ENCODE results near the gene E2F7. TPM values are rescaled to one million over a fixed set of nuclear protein-coding genes. Genes with fewer than 3 reads are reported as not detected.

The E2F7 gene
- total and polyA plus RNA-seq, 2 of the 13 experiments (the other 11 are each of a cell fraction or from before 2014, with no cell fraction given): 1.7 to 7.3 TPM

DNA sequence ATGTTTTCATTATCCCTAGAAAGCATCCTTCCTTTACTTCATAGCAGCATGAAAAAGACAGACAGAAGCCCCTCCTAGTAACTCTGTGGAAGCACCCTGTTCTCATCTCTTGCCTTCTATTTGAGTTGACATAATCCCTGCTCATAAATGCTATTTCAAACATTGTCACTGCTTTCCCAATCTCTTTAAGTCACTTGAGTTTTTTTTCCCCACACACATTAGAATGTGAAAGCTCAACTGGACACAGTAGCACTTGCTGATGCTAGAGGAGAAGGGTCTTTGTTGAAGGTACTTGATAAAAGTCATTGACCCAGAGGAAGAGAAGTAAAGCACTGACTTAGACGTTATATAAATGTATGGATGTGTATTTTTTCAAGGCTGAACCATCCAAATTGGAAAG, 3.0 kb downstream of the E2F7 start:
- Histone ChIP-seq H3K79me2 (ENCODE audit: insufficient read depth, low read length) (peaks cover 2% of the 10 kb centered on the region), H3K4me2 (ENCODE audit: low read depth, low read length) (no peak overlapping the region), H3K36me3 (replicated peaks in 1 of 2; ENCODE audit: control insufficient read depth in 1 of 2, insufficient read depth in 2 of 2, low read length in 2 of 2) (peaks cover 0 to 7% of the 10 kb centered on the region in 2 experiments; a peak in 2 of 5 replicates), H2AFZ (ENCODE audit: low read length) (no peak overlapping the region), H3K9ac (ENCODE audit: insufficient read depth, low read depth, low read length) (no peak overlapping the region), H3K4me1 (ENCODE audit: insufficient read depth, low read length) (peaks cover 24% of the 10 kb centered on the region), H3K4me3 (replicated peaks in 1 of 3; ENCODE audit: insufficient read depth in 1 of 3, low read depth in 2 of 3, low read length in 3 of 3) (no peak overlapping the region), H4K20me1 (ENCODE audit: insufficient read depth, low read length) (no peaks in the 10 kb centered on the region), H3K9me3 (ENCODE audit: low read length) (no peaks in the 10 kb centered on the region), H3K27me3 (ENCODE audit: control insufficient read depth in 1 of 2, insufficient read depth in 2 of 2, low read length in 2 of 2) (no peaks in the 10 kb centered on the region), H3K27ac (ENCODE audit: extremely low read length, insufficient read depth, low read length) (no peak overlapping the region)
- POLR2A ChIA-PET: no interaction called here
- DNase-seq (ENCODE audit: low spot score) (no peak), FAIRE-seq (no peak), ATAC-seq (no peak)
- WGBS (ENCODE audit: low lambda C conversion rate): 100% methylated on average over 1 of the region's 1 CpG
- intact Hi-C loops (cut with micrococcal nuclease; ENCODE audit: unreplicated experiment): no loop called here
- CTCF ChIA-PET (ENCODE audit: low intra/inter-chr PET ratio, low total read pairs): no interaction called here
- TF ChIP-seq SALL2 (CRISPR knock-in tag; IDR thresholded peaks at IDR 0.05) (no peak), THYN1 (CRISPR knock-in tag; IDR thresholded peaks at IDR 0.05; ENCODE audit: borderline replicate concordance, low read depth) (no peak), ZNF713 (CRISPR knock-in tag; IDR thresholded peaks at IDR 0.05) (no peak)
- in situ Hi-C loops (cut with HindIII; ENCODE audit: extremely low pct_ligation_motif_present, low pct_unique_long_range_greater_than_20kb): no loop called here
- BruUV-seq (replicated peaks): no TSS peak

DNA sequence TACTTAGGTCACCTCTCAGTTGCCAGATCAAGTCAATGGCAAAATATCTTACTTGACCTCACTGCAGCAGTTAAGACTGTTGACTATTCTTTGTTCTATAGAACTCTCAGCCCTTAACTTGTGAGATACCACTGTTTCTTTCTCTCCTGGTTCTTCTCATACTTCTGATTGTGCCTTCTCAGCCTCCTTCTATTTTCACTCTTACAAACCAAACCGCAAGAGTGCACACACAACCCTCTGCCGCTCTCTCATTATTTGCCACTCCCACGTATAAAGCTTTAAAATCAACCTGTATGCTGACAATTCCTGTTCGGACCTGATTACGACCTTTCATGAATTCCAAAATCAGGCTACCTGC, 4.5 kb downstream of the E2F7 start:
- peaks cover 0 to 7% of the 10 kb centered on the region in 2 experiments; a peak in 2 of 5 replicates for H3K36me3 ChIP-seq (replicated peaks in 1 of 2; ENCODE audit: control insufficient read depth in 1 of 2, insufficient read depth in 2 of 2, low read length in 2 of 2)

More for the DNA sequence above, 4.5 kb downstream of the E2F7 start:
- H3K4me2 ChIP-seq (ENCODE audit: low read depth, low read length): no peak overlapping the region
- peaks cover 17% of the 10 kb centered on the region for H3K4me1 ChIP-seq (ENCODE audit: insufficient read depth, low read length)
- 97% methylated on average over 5 of the region's 5 CpGs for WGBS (ENCODE audit: low lambda C conversion rate)
- no peak for DNase-seq (ENCODE audit: low spot score)
- no TSS peak for BruUV-seq (replicated peaks)
- H4K20me1 ChIP-seq (ENCODE audit: insufficient read depth, low read length): no peaks in the 10 kb centered on the region
- in situ Hi-C loops (cut with HindIII; ENCODE audit: extremely low pct_ligation_motif_present, low pct_unique_long_range_greater_than_20kb) (no loop called here), intact Hi-C loops (cut with micrococcal nuclease; ENCODE audit: unreplicated experiment) (no loop called here)
- peaks cover 2% of the 10 kb centered on the region for H3K79me2 ChIP-seq (ENCODE audit: insufficient read depth, low read length)
- no peak for ATAC-seq
- H3K4me3 ChIP-seq (replicated peaks in 1 of 3; ENCODE audit: insufficient read depth in 1 of 3, low read depth in 2 of 3, low read length in 3 of 3): no peak overlapping the region
- no peaks in the 10 kb centered on the region for H3K9me3 ChIP-seq (ENCODE audit: low read length)
- no peak overlapping the region for H2AFZ ChIP-seq (ENCODE audit: low read length)
- no peak overlapping the region for H3K9ac ChIP-seq (ENCODE audit: insufficient read depth, low read depth, low read length)
- CTCF ChIA-PET (ENCODE audit: low intra/inter-chr PET ratio, low total read pairs): no interaction called here
- no peak overlapping the region for H3K27ac ChIP-seq (ENCODE audit: extremely low read length, insufficient read depth, low read length)
- TF ChIP-seq SATB2 (CRISPR knock-in tag; IDR thresholded peaks at IDR 0.05) (no peak), SRSF1 (optimal IDR thresholded peaks at IDR 0.05; ENCODE audit: low read depth, low read length) (no peak)
- FAIRE-seq: no peak
- POLR2A ChIA-PET: no interaction called here
- H3K27me3 ChIP-seq (ENCODE audit: control insufficient read depth in 1 of 2, insufficient read depth in 2 of 2, low read length in 2 of 2): no peaks in the 10 kb centered on the region
